PC-9 (cell line): Measurements from ENCODE around the gene NFKBIZ. TPM values are rescaled to one million over a fixed set of nuclear protein-coding genes. Genes with fewer than 3 reads are reported as not detected.

Experiments used
- BruUV-seq: library from RNA; stranded (reverse); fragments of 400-500 nt; replicated peaks from 2 replicates; lab custom pipeline; 2021; lab: Mats Ljungman, UMichigan
- CTCF ChIA-PET: fragments of 300-600 bp; sonication (Branson Sonifier 250); formaldehyde crosslinking; loops from one replicate; lab custom pipeline; 2022; ENCODE audit warnings: antibody characterized with exemption; lab: Charles Lee
- POLR2A ChIA-PET: fragments of 300-600 bp; sonication (Branson Sonifier 250); formaldehyde crosslinking; loops from one replicate; lab custom pipeline; 2022; ENCODE audit warnings: antibody characterized with exemption; ENCODE audit not compliant: unreplicated experiment; lab: Charles Lee
- DNase-seq, 2 experiments: peaks; one replicate each; pipeline versions ENCODE4 v3.0.0 to v3.0.0-alpha.2; 2015 to 2022; ENCODE audit warnings: mixed read lengths in 1 of 2
- H2AFZ ChIP-seq: fragments of 200-600 bp; sonication (generic); 2 replicates; pipeline ENCODE4 v1.8.1; 2017; ENCODE audit warnings: antibody characterized with exemption
- H3F3A ChIP-seq: fragments of 200-600 bp; sonication (generic); 2 replicates; pipeline ENCODE4 v1.8.1; 2017; ENCODE audit warnings: antibody characterized with exemption, mild to moderate bottlenecking, low read depth; ENCODE audit not compliant: insufficient read depth
- H3K27ac ChIP-seq: fragments of 200-600 bp; sonication (generic); 2 replicates; pipeline ENCODE4 v1.6.1; 2016; ENCODE audit warnings: mixed run types
- H3K27me3 ChIP-seq: fragments of 200-600 bp; sonication (generic); 2 replicates; pipeline ENCODE4 v1.6.1; 2016; ENCODE audit warnings: low read depth, mixed run types; ENCODE audit not compliant: insufficient read depth
- H3K36me3 ChIP-seq: fragments of 200-600 bp; sonication (generic); 2 replicates; pipeline ENCODE4 v1.6.1; 2016; ENCODE audit warnings: low read depth, mixed run types
- H3K4me1 ChIP-seq: fragments of 200-600 bp; sonication (generic); replicated peaks from 2 replicates; pipeline ENCODE4 v1.6.1; 2016; ENCODE audit warnings: mixed run types; ENCODE audit not compliant: insufficient read depth
- H3K4me2 ChIP-seq: fragments of 200-600 bp; sonication (generic); 2 replicates; pipeline ENCODE4 v1.6.1; 2017; ENCODE audit warnings: mixed run types
- H3K4me3 ChIP-seq: fragments of 200-600 bp; sonication (generic); 2 replicates; pipeline ENCODE4 v1.6.1; 2016; ENCODE audit warnings: mixed run types
- H3K79me2 ChIP-seq: fragments of 200-600 bp; sonication (generic); 2 replicates; pipeline ENCODE4 v1.6.1; 2017; ENCODE audit warnings: low read depth, mixed run types
- H3K9me2 ChIP-seq: fragments of 200-600 bp; sonication (generic); 2 replicates; pipeline ENCODE4 v1.8.1; 2017; ENCODE audit warnings: mild to moderate bottlenecking; ENCODE audit not compliant: insufficient read depth
- H3K9me3 ChIP-seq: fragments of 200-600 bp; sonication (generic); 2 replicates; pipeline ENCODE4 v1.8.1; 2016; ENCODE audit warnings: low read depth; ENCODE audit not compliant: insufficient read depth
- H4K20me1 ChIP-seq: fragments of 200-600 bp; sonication (generic); 2 replicates; pipeline ENCODE4 v1.8.1; 2017; ENCODE audit not compliant: insufficient read depth
- EZH2 ChIP-seq: fragments of 200-600 bp; sonication (generic); IDR thresholded peaks from 2 replicates; pipeline ENCODE4 v1.8.0; 2017; ENCODE audit warnings: antibody characterized with exemption, low read depth
- intact Hi-C: fragments of 100-400 bp; cut with micrococcal nuclease; formaldehyde crosslinking; loops from one replicate; pipeline ENCODE4 v1.10.0; 2022; ENCODE audit not compliant: unreplicated experiment
- total RNA-seq: library from RNA; stranded (reverse); gene quantifications from 2 replicates; pipeline ENCODE4 v1.2.3, GENCODE V29; 2021
- TF ChIP-seq, protein P1 (sequence below): fragments of 200-600 bp; sonication (generic); conservative IDR thresholded peaks from 2 replicates; pipeline ENCODE4 v1.6.1; 2017; ENCODE audit warnings: mixed run types, antibody characterized with exemption, mild to moderate bottlenecking, moderate library complexity

NFKBIZ gene
- total RNA-seq, 1 experiment from 2014 or later = 44.9 TPM

DNA sequence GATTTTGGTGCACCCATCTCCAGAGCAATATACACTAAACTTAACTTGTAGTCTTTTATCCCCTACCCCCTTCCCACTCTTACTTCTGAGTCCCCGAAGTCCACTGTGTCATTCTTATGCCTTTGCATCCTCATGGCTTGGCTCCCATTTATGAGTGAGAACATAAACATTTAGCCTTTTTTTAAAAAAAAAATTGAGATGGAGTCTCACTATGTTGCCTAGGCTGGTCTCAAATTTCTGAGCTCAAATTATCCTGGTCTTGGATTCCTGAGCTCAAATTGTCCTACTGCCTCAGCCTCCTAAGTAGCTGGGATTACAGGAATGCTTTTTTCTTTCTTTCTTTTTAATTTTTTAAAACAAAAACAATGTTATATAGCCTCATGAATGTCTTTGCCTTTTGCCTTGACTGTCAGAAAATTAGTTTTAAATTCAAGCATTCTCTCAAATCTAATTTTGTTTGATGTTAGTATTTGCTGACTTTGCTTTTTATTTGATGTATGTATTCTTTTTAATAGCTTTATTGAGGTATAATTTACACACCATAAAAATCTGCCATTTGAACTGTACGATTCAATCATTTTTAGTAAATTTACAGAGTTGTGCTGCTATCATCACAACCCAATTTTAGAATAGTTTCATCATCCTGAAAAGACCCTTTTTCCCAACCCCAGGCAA is 46.9 kb downstream of the NFKBIZ start:
- DNase-seq = no peak
- peaks cover 2% of the 10 kb centered on the region; the same call in 1 of the 2 replicates for H3K9me3 ChIP-seq
- no peaks in the 10 kb centered on the region for H3K9me2 ChIP-seq
- TF ChIP-seq, protein P1, sequence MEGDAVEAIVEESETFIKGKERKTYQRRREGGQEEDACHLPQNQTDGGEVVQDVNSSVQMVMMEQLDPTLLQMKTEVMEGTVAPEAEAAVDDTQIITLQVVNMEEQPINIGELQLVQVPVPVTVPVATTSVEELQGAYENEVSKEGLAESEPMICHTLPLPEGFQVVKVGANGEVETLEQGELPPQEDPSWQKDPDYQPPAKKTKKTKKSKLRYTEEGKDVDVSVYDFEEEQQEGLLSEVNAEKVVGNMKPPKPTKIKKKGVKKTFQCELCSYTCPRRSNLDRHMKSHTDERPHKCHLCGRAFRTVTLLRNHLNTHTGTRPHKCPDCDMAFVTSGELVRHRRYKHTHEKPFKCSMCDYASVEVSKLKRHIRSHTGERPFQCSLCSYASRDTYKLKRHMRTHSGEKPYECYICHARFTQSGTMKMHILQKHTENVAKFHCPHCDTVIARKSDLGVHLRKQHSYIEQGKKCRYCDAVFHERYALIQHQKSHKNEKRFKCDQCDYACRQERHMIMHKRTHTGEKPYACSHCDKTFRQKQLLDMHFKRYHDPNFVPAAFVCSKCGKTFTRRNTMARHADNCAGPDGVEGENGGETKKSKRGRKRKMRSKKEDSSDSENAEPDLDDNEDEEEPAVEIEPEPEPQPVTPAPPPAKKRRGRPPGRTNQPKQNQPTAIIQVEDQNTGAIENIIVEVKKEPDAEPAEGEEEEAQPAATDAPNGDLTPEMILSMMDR = no peak
- no peak for TF ChIP-seq EZH2
- ChIA-PET CTCF (no interaction called here), POLR2A (no interaction called here)
- no peak overlapping the region for H3K4me3 ChIP-seq
- H3K36me3 ChIP-seq = no peaks in the 10 kb centered on the region
- peaks cover 4% of the 10 kb centered on the region for H3F3A ChIP-seq
- BruUV-seq = no TSS peak
- H3K4me2 ChIP-seq = no peak overlapping the region
- H3K27me3 ChIP-seq = no peaks in the 10 kb centered on the region
- intact Hi-C loops = no loop called here
- H3K4me1 ChIP-seq = no peaks in the 10 kb centered on the region
- H4K20me1 ChIP-seq = no peaks in the 10 kb centered on the region
- no peak overlapping the region for H2AFZ ChIP-seq
- H3K79me2 ChIP-seq = no peaks in the 10 kb centered on the region
- H3K27ac ChIP-seq = no peak overlapping the region

DNA sequence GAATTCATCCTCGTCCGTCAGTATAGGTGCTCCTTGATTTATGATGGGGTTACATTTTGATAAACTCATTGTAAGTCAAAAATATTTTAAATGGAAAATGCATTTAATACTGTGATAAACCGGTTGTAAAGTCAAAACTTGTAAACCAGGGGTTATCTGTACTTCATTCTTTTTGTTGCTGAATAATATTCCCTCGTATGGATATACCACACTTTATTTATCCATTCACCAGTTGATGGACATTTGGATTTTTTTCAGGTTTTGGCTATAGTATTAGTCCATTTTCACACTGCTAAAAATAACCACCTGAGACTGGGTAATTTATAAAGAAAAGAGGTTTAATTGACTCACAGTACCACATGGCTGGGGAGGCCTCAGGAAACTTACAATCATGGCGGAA is 47.7 kb downstream of the NFKBIZ start:
- ChIA-PET POLR2A (no interaction called here), CTCF (no interaction called here)
- no TSS peak for BruUV-seq
- Histone ChIP-seq H2AFZ (no peak overlapping the region), H3K4me3 (no peak overlapping the region), H3K27me3 (no peaks in the 10 kb centered on the region), H3K79me2 (no peaks in the 10 kb centered on the region), H3K4me1 (no peaks in the 10 kb centered on the region), H3K36me3 (no peaks in the 10 kb centered on the region), H3F3A (no peaks in the 10 kb centered on the region), H3K9me2 (no peaks in the 10 kb centered on the region), H3K9me3 (no peaks in the 10 kb centered on the region), H3K4me2 (no peak overlapping the region), H4K20me1 (no peaks in the 10 kb centered on the region), H3K27ac (no peak overlapping the region)
- DNase-seq = no peak
- intact Hi-C loops = no loop called here
- TF ChIP-seq, protein P1 = no peak
- TF ChIP-seq EZH2 = no peak

DNA sequence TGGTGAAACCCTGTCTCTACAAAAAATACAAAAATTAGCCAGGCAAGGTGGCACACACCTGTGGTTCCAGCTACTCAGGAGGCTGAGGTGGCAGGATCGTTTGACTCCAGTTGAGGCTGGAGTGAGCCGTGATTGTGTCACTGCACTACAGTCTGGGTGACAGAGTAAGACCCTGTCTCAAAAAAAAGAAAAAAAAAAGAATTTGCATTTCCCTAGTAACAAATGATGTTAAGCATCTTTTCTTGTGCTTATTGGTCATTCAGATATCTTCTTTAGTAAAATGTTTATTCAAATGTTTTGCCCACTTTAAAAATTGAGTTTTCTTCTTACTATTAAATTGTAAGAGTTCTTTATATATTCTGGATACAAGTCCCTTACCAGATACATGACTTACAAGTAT is 48.7 kb downstream of the NFKBIZ start:
- H3K27ac ChIP-seq = no peak overlapping the region
- H3K27me3 ChIP-seq = no peaks in the 10 kb centered on the region
- H3K4me2 ChIP-seq = no peak overlapping the region
- intact Hi-C loops = no loop called here
- BruUV-seq = no TSS peak
- H3F3A ChIP-seq = no peaks in the 10 kb centered on the region
- peaks cover 6% of the 10 kb centered on the region; the same call in 1 of the 2 replicates for H3K4me1 ChIP-seq
- H3K36me3 ChIP-seq = no peaks in the 10 kb centered on the region
- no peaks in the 10 kb centered on the region for H3K9me2 ChIP-seq
- no peaks in the 10 kb centered on the region for H3K9me3 ChIP-seq
- no peak for DNase-seq
- no peak for TF ChIP-seq EZH2
- TF ChIP-seq, protein P1 = no peak
- H4K20me1 ChIP-seq = no peaks in the 10 kb centered on the region
- CTCF ChIA-PET = no interaction called here
- no peak overlapping the region for H2AFZ ChIP-seq
- H3K79me2 ChIP-seq = no peaks in the 10 kb centered on the region
- H3K4me3 ChIP-seq = no peak overlapping the region
- POLR2A ChIA-PET = no interaction called here
